GM21360 (cell line): ENCODE data around the gene ENTPD7.
"Not testable (repeated sequence)": the region's sequence is repeated elsewhere in the genome, so short reads cannot be mapped to it uniquely, and the experiment has no call there.

Experiments
- ATAC-seq: cut with Tn5 transposase; IDR thresholded peaks from one replicate; pipeline ENCODE4 v1.9.1; 2021; ENCODE audit warnings: mild to moderate bottlenecking, moderate library complexity; ENCODE audit not compliant: unreplicated experiment

ENTPD7 gene, protein sequence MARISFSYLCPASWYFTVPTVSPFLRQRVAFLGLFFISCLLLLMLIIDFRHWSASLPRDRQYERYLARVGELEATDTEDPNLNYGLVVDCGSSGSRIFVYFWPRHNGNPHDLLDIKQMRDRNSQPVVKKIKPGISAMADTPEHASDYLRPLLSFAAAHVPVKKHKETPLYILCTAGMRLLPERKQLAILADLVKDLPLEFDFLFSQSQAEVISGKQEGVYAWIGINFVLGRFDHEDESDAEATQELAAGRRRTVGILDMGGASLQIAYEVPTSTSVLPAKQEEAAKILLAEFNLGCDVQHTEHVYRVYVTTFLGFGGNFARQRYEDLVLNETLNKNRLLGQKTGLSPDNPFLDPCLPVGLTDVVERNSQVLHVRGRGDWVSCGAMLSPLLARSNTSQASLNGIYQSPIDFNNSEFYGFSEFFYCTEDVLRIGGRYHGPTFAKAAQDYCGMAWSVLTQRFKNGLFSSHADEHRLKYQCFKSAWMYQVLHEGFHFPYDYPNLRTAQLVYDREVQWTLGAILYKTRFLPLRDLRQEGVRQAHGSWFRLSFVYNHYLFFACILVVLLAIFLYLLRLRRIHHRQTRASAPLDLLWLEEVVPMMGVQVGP

DNA sequence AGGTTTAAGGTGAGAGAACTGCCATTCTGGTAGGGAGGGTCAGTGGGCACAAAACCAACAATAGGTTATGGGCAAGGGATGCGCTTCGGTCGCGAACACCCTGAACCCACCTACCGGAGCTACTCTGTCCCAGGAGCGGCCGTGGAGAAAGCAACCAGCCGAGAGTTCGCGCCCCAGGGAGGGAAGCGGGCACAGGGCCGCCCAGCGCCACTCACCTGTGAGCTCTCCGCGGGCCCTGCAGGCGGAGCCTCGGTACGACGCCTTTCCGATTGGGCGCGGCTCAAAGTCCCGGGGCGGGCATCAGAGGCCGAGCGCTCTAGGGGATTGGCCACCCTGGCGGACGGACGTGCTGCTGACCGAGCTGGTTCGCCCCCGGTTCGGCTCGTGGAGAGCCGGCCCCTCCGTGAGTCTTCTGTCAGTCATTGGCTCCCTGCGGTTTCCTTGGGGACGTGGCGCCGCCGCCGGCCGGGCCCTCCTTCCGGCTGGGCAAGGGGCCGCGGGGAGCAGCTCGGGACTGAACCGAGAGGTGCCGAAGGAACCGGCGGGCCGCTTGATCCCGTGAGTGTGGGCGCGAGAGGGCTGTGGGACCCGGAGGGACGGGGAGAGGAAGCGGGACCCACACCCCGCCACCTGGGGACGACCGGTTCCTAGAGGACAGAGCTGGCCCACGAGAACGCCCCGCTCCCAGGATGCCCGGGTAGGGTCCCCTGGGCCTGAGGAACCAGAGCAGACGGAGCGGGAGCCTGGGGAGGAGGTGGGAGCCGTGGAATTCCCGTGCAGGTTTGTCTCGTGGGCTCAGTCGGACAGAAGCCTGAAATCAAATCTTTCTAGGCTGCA is at the start of gene ENTPD7:
Gene ENTPD7, plus strand, starts transcription at position 479 of the 837 bp plus-strand sequence. CDS start 448 bp downstream, outside the sequence.
- ATAC-seq: peak; percentile 99

DNA sequence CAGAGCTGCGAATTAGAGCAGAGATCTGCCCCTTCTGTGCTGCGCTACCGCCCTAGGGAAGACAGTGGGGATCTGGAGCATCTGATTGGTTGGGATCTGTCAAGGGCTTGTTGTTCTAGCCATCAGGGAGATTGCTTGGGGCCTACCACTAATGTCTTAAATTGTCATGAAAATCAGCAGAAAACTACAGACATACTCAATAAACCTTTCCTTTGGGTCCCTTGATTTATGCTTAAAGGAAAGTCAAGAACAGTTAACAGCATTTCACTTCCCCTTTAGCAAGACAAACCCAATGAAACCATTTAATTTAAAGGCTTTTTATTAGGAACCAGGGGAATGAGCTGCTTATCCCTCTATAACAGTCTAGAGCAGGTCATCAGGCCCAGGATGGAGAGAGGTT is 49.1 kb upstream of the ENTPD7 start:
- ATAC-seq: no peak

DNA sequence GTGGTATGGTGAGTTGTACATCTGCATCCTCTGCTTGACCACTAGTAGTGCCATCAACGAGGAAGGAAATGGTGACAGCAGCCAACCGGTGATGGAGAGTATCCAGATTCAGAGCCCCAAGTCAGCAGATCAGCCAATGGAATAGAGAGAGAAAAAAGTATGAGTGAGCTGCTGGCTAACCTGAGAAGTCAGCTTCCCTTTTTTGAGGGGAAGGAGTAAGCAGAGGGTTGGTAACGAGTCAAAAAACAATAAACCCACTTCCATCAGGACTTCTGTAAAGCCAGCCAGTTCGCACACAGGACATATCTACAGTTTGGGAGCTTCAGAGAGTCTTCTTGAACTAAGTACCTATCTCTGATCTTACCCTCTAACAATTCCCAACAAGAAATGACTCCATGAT is 48.0 kb upstream of the ENTPD7 start:
- ATAC-seq: no peak

DNA sequence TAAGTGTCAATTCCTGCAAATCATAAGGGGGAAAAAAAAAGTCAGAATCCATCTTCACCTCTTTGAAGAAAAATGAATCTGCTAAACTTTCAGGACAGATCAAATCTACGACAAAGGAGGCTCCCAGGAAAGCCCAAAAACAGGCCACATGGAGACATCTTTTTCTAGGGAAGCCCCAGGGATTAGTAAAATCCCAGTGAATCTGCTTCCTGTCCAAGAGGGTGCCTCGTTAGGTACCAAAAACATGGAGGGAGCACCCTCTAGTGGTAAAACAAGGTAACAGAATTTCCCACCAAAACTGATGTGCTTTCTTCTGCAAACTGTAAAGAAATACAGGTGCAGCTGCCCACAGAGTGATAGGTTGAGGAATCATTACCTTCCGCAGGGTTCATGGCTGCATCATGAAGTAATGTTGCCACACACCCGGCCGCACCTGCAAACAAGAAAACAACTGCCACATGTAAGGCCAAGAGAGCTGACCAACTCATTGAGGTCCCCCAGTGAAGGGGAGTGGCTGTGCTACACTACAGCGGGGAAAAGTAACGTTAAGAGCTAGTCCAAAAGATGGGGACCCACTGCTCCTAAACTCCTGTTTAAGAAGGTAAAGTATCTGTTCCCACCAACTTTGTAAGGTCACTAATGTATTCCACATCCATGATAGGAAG is 47.0 kb upstream of the ENTPD7 start:
- ATAC-seq: no peak

DNA sequence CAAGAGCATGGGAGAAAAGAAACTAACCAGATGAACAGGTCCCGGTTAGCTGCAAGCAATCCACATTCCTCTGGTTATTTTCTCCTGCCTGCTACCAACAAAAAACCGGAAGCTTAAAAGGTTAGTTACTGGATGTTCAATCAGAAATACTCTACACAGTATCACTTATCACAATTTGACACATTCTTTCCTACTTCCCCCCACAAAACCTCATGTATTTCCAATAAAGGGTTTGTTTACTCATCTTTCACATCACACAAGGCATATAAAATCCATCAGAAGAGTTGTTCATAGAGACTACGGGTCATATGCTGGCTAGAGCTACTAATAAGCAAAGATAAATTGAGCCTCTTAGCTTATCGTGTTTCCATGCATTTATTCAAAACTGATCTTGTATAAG is 43.9 kb upstream of the ENTPD7 start:
- ATAC-seq: no peak

DNA sequence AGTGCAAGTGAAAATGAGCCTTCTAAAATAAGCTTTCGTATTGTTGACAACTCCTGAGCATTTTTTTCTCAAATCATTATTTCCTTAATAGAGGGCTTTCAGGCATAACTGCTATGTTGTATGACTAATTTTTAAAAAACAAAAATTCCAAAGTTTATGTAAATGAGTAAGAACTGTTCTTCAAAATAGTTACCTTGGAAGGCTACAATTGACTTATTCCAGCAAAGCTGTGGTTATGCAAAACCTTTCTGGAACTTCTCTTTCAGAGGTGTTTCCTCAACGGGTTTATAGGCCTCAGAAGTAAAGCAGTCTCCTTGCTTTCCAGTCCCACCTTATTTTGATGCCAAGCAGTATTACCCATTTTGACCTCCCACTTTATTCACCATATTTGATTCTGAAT is 41.6 kb upstream of the ENTPD7 start:
- ATAC-seq: no peak

DNA sequence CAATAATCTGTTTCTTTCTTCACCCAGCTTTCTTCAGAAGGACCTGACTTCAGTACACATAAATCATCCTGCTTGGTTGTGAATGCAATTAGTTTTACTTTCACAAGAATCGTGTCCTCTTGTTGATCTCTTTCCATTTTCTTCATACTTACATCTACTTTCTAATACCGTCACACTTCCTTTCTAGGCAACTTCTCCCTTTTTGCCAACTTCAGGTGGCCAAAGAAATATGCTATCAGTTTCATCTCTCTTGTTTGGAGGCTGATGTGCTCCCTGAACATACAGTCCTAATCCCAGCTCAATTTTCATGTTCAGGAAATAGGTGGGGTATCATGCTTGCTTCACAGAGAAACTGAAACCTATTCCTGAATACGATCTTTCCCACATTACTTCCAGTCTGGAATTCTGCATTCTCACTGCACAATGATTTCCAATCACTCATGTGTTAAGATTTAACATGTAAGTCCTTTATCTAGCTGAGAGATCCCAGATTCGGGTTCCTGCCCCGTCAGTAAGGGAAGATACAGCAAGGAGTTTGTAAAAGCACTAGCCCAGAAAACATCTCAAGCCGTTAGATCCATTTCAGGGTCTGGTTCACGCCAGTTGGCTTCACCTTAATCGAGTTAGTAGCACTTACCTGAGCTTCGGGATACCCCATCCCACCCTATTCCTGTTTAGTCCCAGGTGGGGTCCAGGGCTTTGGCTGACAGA is 40.1 kb upstream of the ENTPD7 start:
- ATAC-seq: no peak

DNA sequence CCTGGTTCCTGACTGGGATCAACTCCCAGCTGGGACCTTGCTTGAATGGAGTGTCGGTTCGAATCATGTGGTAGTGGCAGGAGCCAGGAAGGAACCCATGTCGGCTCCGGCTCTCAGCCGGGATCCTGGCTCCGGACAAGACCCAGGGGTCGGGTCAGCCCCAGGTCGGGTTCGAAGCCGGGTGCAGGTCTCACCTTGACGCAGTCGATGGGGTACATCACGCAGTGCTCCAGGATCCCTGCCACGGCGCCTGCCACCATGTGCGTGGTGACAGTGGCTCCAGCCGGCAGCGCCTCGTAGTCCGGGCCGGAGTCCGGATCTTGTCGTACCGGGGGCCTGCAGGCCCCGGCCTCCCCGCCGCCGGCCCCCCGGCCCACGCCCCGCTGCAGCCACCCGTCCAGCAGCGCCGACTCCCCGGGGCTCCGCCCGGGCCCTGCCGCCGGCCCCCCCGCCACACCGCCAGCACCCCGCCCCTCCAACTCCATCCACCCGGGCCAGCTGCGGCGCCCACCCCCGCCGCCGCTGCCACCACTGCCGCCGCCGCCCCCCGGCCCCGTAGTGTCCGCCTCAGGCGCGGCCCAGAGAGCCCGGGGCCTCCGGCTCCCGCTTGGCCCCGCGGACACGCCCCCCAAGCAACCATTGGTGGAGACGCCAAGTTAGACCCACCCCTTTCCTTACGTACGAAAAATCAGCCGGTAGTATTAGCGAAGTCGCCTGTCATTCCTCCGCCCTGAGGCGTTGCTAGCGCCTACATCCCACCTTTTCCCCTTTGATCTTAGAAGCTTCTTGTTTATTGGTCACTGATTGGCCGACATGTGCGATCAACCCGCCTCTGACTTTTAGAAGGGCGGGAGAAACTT is 39.2 kb upstream of the ENTPD7 start, which contains the start of gene SLC25A28:
Gene SLC25A28, minus strand, starts transcription at position 589 of the 860 bp plus-strand sequence. Its CDS starts 104 bp downstream, at position 485.
- peak; percentile 73 for ATAC-seq

DNA sequence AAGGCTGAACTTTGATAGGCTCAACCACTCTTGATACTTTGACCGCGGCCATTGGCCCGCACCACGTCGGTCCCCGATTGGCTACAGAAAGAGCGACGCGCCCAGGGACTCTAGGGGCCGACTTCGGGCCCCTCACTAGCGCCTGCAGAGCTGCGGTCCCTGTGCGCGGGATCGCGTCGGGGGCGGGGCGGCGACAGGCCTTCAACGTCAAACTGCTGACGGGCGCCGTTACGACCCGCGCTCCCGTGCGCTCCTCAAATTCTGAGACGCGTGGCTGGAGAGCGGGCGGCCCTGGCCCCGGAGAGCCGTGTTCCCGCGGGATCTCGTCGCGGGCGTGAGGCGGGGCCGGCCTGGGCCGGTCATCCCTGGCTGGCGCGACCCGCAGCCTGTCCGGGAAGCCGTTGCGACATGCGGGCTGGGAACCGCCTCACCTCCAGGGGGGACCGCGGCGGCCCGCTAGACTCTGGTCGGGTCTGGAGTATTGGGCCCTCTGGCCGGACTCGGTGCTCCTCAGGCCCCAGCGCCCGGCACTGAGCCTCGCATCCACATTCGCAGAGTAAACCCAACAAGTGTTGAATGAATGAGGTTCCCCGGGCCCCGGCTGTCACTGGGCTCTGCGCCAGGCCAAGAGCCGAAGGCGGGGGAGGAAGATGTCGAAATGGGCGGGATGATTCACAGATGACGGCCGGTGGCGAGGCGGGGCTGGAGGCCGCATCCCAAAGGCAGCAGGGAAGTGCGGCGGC is 38.4 kb upstream of the ENTPD7 start:
- ATAC-seq: peak; percentile 87

DNA sequence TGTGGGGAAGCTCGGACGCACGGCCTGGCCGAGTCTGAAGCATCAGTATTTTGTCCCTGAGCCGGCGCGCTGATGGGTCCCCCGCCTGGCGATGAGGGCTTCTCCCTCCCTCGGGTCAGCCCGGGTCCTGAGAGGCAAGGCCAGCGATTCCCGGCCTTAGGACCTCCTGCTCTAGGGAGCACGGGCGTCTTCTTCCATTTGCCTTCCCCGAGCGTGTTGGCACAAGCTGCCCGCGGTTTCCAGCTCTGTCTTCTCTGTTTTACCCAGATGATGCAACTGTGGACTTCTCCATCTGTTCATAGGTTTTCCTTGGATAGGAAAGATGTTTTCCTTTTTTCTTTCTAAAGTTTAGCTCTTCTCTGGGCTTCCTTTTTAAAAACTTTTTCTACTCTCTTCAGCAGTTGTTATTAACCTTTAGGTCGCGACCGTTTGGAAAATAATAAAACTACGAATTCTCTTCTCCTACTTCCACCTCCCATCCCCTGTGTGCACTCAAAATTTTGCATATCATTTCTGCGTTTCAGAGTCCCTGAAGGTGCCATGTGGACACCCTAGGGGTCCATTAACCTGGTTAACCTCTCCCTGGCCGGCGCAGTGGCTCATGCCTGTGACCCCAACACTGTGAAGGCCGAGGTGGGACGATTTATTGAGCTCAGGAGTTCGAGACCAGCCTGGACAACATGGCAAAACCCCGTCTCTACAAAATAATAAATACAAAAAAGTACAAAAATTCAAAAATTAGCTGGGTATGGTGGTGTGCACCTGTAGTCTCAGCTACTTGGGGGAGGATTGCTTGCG is 37.7 kb upstream of the ENTPD7 start:
- ATAC-seq: no peak

DNA sequence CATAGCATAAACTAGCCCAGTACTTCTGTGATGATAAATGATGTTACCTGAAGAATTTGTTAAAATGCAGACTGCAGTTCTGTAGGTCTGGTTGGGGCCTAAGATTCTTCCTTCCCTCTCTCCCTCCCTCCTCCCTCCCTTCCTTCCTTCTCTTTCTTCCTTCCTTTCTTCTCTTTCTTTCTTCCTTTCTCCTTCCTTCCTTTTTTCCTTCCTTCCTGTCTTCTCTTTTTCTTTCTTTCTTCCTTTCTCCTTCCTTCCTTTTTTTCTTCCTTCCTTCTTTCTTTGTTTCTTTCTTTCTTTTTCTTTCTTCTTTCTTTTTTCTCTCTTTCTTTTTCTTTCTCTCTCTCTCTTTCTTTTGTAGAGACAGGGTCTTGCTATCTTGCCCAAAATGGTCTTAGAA is 35.4 kb upstream of the ENTPD7 start:
- no peak for ATAC-seq

DNA sequence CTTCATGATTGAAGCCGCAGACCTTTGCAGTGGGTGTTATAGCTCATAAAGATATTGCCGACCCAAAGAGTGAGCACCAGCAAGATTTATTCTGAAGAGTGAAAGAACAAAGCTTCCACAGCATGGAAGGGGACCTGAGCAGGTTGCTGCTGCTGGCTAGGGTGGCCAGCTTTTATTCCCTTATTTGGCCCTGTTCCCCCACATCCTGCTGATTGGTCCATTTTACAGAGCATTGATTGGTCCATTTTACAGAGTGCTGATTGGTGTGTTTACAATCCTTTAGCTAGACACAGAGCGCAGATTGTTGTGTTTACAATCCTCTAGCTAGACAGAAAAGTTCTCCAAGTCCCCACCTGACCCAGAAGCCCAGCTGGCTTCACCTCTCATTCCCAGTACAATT is 34.2 kb upstream of the ENTPD7 start:
- not testable (repeated sequence) for ATAC-seq

DNA sequence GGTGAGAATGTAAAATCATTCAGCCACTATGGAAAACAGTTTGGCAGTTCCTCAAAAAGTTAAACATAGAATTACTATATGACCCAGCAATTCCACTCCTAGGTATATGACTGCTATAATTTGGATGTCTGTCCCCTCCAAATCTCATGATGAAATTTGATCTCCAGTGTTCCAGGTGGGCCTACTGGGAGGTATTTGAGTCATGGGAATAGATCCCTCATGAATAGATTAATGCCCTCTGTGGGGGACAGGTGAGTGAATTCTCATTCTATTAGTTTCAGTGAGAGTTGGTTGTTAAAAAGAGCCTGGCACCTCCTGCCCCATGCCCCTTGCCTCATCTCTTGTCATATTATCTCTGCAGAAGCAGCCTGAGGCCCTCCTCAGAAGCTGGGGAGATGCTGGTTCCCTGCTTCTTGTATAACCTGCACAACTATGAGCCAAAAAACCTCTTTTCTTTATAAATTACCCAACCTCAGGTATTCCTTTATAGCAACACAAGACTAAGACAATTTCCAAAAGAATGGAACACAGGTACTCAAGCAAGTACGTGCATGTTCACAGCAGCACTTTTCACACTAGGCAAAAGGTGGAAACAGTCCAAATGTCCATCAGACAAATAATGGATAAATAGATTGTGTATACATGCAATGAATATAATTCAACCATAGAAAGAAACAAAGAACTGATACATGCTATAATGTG is 30.2 kb upstream of the ENTPD7 start:
- ATAC-seq: no peak

DNA sequence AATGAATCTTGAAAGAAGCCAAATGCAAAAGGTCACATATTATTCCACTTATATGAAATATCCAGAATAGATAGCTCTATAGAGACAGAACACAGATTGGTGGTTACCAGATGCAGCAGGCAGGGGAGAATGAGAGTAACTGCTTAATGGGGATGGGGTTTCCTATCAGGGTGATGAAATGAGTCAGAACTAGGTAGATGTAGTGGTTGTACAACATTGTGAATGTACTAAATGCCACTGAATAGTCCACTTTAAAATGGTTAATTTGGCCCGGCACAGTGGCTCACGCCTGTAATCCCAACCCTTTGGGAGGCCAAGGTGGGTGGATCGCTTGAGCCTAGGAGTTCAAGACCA is 29.7 kb upstream of the ENTPD7 start:
- ATAC-seq: peak; percentile 64

DNA sequence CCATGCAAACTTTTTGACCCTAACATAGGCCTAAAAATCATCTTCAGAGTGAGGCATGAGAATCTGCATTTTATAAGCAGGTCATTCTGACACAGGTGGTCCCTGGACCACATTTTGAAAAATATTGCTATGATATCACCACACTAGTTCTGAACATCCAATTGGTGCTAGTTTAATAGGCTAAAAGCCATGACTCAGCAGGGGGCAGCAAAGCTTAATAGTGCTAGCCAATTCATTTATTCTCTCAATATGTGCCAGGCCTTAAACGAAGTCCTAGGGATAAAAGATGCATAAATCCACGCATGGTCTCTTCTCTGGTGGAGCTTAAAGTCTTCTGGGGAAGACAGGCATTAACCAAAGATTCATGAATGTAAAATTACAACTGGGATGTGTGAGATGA is 28.9 kb upstream of the ENTPD7 start:
- no peak for ATAC-seq

DNA sequence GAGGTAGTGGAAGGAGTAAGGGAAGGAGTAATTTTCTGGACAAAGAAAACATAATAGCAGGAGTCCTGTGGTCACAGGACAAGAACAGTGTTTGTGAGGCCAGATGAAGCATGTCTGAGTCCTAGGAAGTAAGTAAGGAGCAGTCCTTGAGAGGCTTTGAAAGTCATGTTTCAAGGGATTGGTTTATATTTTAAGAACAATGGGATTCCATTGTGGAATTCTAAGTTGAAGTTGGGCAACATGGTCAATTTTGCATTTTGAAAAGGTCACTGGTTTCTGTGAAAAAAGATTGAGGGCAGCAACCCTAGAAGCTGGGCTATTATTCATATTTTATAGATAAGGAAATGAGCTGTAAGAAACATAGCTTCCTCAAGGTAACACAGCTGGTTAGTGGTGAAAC is 28.3 kb upstream of the ENTPD7 start:
- ATAC-seq: no peak

DNA sequence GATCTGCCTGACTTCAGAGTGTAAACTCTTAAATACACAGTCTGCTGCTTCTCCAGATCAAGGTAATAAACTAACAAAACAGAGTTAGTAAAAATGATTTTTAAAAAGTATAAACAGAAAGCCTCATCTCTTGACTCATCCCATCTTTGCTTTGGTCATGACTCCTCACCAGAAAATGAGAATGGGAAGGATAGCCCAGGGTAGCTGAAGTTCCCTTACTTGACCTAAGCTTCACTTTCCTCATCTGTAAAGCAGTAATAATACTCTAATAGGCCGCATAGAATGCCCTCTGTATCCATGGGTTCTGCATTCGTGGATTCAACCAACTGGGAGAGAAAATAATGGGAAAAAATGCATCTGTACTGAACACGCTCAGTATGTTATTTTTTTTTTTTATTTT is 27.8 kb upstream of the ENTPD7 start:
- no peak for ATAC-seq
